ENCODE results near the gene ACTR3. TPM values are rescaled to one million over a fixed set of nuclear protein-coding genes. Genes with fewer than 3 reads are reported as not detected.
A peak's percentile ranks its signal among the peaks of the same experiment; 100 is the strongest.

ACTR3 gene
- total RNA-seq, 1 experiment from 2014 or later, result 340 TPM

DNA sequence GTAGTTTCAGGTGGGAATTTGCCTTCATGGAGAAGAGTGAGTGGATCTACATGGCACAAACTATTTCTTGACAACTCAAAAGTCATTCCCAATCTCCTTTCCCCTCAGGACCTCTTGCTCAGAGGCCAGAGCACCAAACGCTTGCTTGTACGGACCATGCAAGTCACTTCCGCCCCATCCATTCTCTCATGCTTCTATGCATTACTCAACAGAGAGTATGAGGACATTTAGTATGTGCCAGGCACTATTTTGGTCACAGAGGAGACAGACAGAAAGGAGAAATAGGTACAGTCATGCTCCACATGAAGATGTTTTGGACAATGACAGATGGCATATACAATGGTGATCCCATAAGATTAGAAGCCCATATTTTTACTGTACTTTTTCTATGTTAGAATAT is 117.5 kb downstream of the ACTR3 start:
- Mint-ChIP-seq H3K27me3 (ENCODE audit: insufficient read depth, unreplicated experiment) (no peaks in the 10 kb centered on the region), H3K27ac (ENCODE audit: unreplicated experiment) (peak overlapping the region; percentile 47), H3K4me1 (ENCODE audit: low read depth, unreplicated experiment) (peaks cover 24% of the 10 kb centered on the region), H3K9me3 (ENCODE audit: unreplicated experiment) (peaks cover 10% of the 10 kb centered on the region), H3K4me3 (ENCODE audit: unreplicated experiment) (no peak overlapping the region), H3K36me3 (ENCODE audit: insufficient read depth, unreplicated experiment) (peaks cover 5% of the 10 kb centered on the region)
- H3K4me3 ChIP-seq (ENCODE audit: low read depth, low read length), result no peak overlapping the region
- TF ChIP-seq, protein P1, sequence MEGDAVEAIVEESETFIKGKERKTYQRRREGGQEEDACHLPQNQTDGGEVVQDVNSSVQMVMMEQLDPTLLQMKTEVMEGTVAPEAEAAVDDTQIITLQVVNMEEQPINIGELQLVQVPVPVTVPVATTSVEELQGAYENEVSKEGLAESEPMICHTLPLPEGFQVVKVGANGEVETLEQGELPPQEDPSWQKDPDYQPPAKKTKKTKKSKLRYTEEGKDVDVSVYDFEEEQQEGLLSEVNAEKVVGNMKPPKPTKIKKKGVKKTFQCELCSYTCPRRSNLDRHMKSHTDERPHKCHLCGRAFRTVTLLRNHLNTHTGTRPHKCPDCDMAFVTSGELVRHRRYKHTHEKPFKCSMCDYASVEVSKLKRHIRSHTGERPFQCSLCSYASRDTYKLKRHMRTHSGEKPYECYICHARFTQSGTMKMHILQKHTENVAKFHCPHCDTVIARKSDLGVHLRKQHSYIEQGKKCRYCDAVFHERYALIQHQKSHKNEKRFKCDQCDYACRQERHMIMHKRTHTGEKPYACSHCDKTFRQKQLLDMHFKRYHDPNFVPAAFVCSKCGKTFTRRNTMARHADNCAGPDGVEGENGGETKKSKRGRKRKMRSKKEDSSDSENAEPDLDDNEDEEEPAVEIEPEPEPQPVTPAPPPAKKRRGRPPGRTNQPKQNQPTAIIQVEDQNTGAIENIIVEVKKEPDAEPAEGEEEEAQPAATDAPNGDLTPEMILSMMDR (IDR thresholded peaks at IDR 0.05; ENCODE audit: insufficient read depth in 1 of 2, low read depth in 1 of 2, low read length in 1 of 2, severe bottlenecking in 1 of 2, unreplicated experiment in 1 of 2), result no peak
- no TSS peak for BruUV-seq (replicated peaks)
- H3K27me3 ChIP-seq (replicated peaks; ENCODE audit: control insufficient read depth, insufficient read depth, low read length), result no peaks in the 10 kb centered on the region
- intact Hi-C loops (cut with micrococcal nuclease; ENCODE audit: unreplicated experiment), result no loop called here
- peaks cover 31% of the 10 kb centered on the region for H3K4me1 ChIP-seq
- no peak for DNase-seq
- no peaks in the 10 kb centered on the region for H3K9me3 ChIP-seq
- ChIA-PET CTCF (no interaction called here), POLR2A (no interaction called here)
- H3K36me3 ChIP-seq (ENCODE audit: control insufficient read depth, insufficient read depth, low read length), result no peaks in the 10 kb centered on the region

DNA sequence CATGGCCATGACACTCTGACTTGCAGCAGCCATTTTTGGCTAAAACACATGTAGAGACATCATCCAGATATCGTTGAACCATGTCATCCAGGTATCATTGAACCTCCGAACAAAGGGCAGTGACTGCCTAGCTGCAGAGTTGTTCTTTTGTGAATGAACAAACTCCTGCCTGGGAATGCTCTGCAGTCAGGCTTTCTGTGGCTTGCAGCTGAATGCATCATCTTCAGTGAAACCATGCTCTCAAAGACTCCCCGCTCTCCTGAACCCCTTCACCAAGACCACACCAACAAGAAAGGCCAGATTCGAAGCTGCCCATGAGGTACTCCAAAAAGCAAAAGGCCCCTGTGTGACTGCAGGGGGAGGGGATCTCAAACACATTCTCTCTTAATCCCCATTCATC is 118.8 kb downstream of the ACTR3 start:
- H3K9me3 ChIP-seq, result no peaks in the 10 kb centered on the region
- ChIA-PET POLR2A (no interaction called here), CTCF (no interaction called here)
- TF ChIP-seq, protein P1 (IDR thresholded peaks at IDR 0.05; ENCODE audit: insufficient read depth in 1 of 2, low read depth in 1 of 2, low read length in 1 of 2, severe bottlenecking in 1 of 2, unreplicated experiment in 1 of 2), result no peak
- DNase-seq, result no peak
- no peak overlapping the region for H3K4me3 ChIP-seq (ENCODE audit: low read depth, low read length)
- intact Hi-C loops (cut with micrococcal nuclease; ENCODE audit: unreplicated experiment), result no loop called here
- Mint-ChIP-seq H3K4me1 (ENCODE audit: low read depth, unreplicated experiment) (peaks cover 24% of the 10 kb centered on the region), H3K36me3 (ENCODE audit: insufficient read depth, unreplicated experiment) (peaks cover 5% of the 10 kb centered on the region), H3K27me3 (ENCODE audit: insufficient read depth, unreplicated experiment) (no peaks in the 10 kb centered on the region), H3K27ac (ENCODE audit: unreplicated experiment) (peak overlapping the region; percentile 12), H3K9me3 (ENCODE audit: unreplicated experiment) (peaks cover 10% of the 10 kb centered on the region), H3K4me3 (ENCODE audit: unreplicated experiment) (no peak overlapping the region)
- no peaks in the 10 kb centered on the region for H3K36me3 ChIP-seq (ENCODE audit: control insufficient read depth, insufficient read depth, low read length)
- H3K27me3 ChIP-seq (replicated peaks; ENCODE audit: control insufficient read depth, insufficient read depth, low read length), result no peaks in the 10 kb centered on the region
- peaks cover 31% of the 10 kb centered on the region for H3K4me1 ChIP-seq
- BruUV-seq (replicated peaks), result no TSS peak

DNA sequence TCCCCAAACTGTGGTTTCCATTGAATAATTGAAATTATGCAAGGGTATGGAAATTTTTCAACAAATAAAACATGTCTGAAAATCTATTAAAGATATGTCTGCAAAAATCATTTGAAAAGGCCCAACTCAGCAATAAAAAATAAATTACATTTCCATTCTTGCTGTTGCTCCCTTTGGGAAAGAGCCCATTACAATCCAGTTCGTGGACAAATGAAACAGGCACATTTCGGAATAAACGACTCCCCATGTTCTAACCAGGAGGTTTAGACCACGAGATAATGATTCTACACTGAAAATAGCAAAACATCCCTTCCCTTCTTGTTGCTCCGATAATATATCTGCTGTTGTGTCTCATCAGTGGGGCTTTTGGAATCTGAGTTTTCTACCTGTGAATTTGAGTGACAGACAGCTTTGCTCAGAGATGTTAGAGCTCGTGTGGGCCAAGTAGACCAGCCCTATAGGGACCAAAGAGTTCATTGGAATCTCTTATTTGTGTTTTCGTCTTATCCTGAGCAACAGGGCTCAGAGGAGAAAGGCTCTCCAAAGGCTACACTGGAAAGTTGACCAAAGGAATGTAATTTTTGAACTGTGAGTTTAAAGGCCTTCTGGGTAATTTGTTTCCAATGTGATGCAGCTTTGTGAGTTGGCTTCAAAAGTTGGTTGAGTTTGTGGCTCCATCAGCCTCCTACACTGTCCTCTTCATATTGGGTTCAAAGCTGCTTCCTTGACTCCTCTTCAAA is 119.5 kb downstream of the ACTR3 start:
- no peaks in the 10 kb centered on the region for H3K36me3 ChIP-seq (ENCODE audit: control insufficient read depth, insufficient read depth, low read length)
- no TSS peak for BruUV-seq (replicated peaks)
- peaks cover 31% of the 10 kb centered on the region for H3K4me1 ChIP-seq
- TF ChIP-seq, protein P1 (IDR thresholded peaks at IDR 0.05; ENCODE audit: insufficient read depth in 1 of 2, low read depth in 1 of 2, low read length in 1 of 2, severe bottlenecking in 1 of 2, unreplicated experiment in 1 of 2), result no peak
- peak overlapping the region; percentile 12 for H3K27ac Mint-ChIP-seq (ENCODE audit: unreplicated experiment)
- no peaks in the 10 kb centered on the region for H3K27me3 ChIP-seq (replicated peaks; ENCODE audit: control insufficient read depth, insufficient read depth, low read length)
- no peak overlapping the region for H3K4me3 Mint-ChIP-seq (ENCODE audit: unreplicated experiment)
- ChIA-PET POLR2A (no interaction called here), CTCF (no interaction called here)
- peaks cover 5% of the 10 kb centered on the region for H3K36me3 Mint-ChIP-seq (ENCODE audit: insufficient read depth, unreplicated experiment)
- H3K4me1 Mint-ChIP-seq (ENCODE audit: low read depth, unreplicated experiment), result peaks cover 24% of the 10 kb centered on the region
- H3K9me3 Mint-ChIP-seq (ENCODE audit: unreplicated experiment), result peaks cover 10% of the 10 kb centered on the region
- no peak for DNase-seq
- no peaks in the 10 kb centered on the region; the same call in 1 of the 2 replicates for H3K9me3 ChIP-seq
- no peak overlapping the region for H3K4me3 ChIP-seq (ENCODE audit: low read depth, low read length)
- intact Hi-C loops (cut with micrococcal nuclease; ENCODE audit: unreplicated experiment), result no loop called here
- no peaks in the 10 kb centered on the region for H3K27me3 Mint-ChIP-seq (ENCODE audit: insufficient read depth, unreplicated experiment)

Measured in Caco-2 (cell line).